T-helper 2 cell (primary cell): ENCODE data around the gene ARL4C.

Experiments used
- DNase-seq, 5 experiments: peaks; one replicate each; pipeline versions ENCODE4 v3.0.0 to v3.0.0-alpha.2; 2012 to 2022

ARL4C gene

GRCh38 chr2:234444893-234445292, 52.0 kb downstream of the ARL4C start:
- DNase-seq = peak in 3 of 5 experiments; percentile 46 to 78 (median 74)

GRCh38 chr2:234444242-234444730, 52.6 kb downstream of the ARL4C start:
- DNase-seq = peak in 1 of 5 experiments; percentile 58
